K562 (cell line): Measurements from ENCODE around the gene CTCF. TPM values are rescaled to one million over a fixed set of nuclear protein-coding genes. Genes with fewer than 3 reads are reported as not detected.

ENCODE experiments used
- ATAC-seq: fragments of 200-7000 bp; cut with Tn5 transposase; 3 replicates; pipeline ENCODE4 v1.9.1; 2020; ENCODE audit warnings: moderate library complexity
- BruUV-seq: library from RNA; stranded (reverse); fragments of 400-500 nt; replicated peaks from 2 replicates; lab custom pipeline; 2021; lab: Mats Ljungman, UMichigan
- CTCF ChIA-PET: fragments of 300-600 bp; formaldehyde crosslinking; extraction: SDS; loops from one replicate; lab custom pipeline; 2021; ENCODE audit warnings: low intra/inter-chr PET ratio; lab: Yijun Ruan, JAX
- POLR2A ChIA-PET: fragments of 300-600, 350-650 bp; sonication (Branson Sonifier 250); formaldehyde crosslinking; extraction: SDS; loops from one replicate; lab custom pipeline; 2021; ENCODE audit warnings: antibody characterized with exemption, inconsistent platforms; lab: Yijun Ruan, JAX
- DNase-seq, 4 experiments: peaks; one replicate each; pipeline versions ENCODE4 v3.0.0 to v3.0.0-alpha.2; 2011 to 2018; ENCODE audit warnings: low spot score in 3 of 4, mixed read lengths in 3 of 4; ENCODE audit errors: extremely low read depth in 1 of 4
- FAIRE-seq: peaks from 2 replicates; lab custom pipeline; 2011; peaks lifted over from hg19 to GRCh38; lab: Jason Lieb, UNC
- H2AFZ ChIP-seq: 2 replicates; pipeline ENCODE4 v1.6.0; 2011; ENCODE audit warnings: low read depth, low read length, control low read depth, inconsistent platforms
- H3K27ac ChIP-seq: fragments of 200-600 bp; 3 replicates; pipeline ENCODE4 v1.8.0; 2011; ENCODE audit warnings: low read depth, mild to moderate bottlenecking, control low read depth, inconsistent platforms, low read length, moderate library complexity, mixed read lengths; ENCODE audit errors: extremely low read depth
- H3K27me3 ChIP-seq, 2 experiments: fragments of 300-600 bp in 1 of 2; 2 replicates in 1 of 2; 3 replicates in 1 of 2; pipeline versions ENCODE4 v1.6.0 to v1.8.0; 2011; ENCODE audit warnings: inconsistent platforms in 2 of 2, low read length in 2 of 2, mild to moderate bottlenecking in 1 of 2, mixed read lengths in 1 of 2, moderate library complexity in 1 of 2; ENCODE audit not compliant: control insufficient read depth in 2 of 2, insufficient read depth in 2 of 2
- H3K36me3 ChIP-seq: fragments of 300-600 bp; 3 replicates; pipeline ENCODE4 v1.8.0; 2011; ENCODE audit warnings: mild to moderate bottlenecking, low read length, inconsistent platforms; ENCODE audit not compliant: control insufficient read depth, insufficient read depth
- H3K4me1 ChIP-seq, 2 experiments: fragments of 200-600 bp in 1 of 2; replicated peaks in 1 of 2; 2 replicates in 1 of 2; 3 replicates in 1 of 2; pipeline versions ENCODE4 v1.5.1 to v1.8.0; 2011; ENCODE audit warnings: inconsistent platforms in 2 of 2, low read length in 2 of 2, mild to moderate bottlenecking in 1 of 2, mixed read lengths in 1 of 2, moderate library complexity in 1 of 2; ENCODE audit not compliant: control insufficient read depth in 2 of 2, insufficient read depth in 2 of 2
- H3K4me2 ChIP-seq: 2 replicates; pipeline ENCODE4 v1.6.1; 2011; ENCODE audit warnings: low read length, control low read depth, inconsistent platforms, mixed read lengths; ENCODE audit not compliant: insufficient read depth
- H3K4me3 ChIP-seq: fragments of 200-600 bp; sonication (generic), shearing (Covaris generic); 2 replicates; pipeline ENCODE4 v1.5.1; 2016; ENCODE audit warnings: control low read depth, inconsistent platforms
- H3K79me2 ChIP-seq: fragments of 200-600 bp; 3 replicates; pipeline ENCODE4 v1.8.0; 2011; ENCODE audit warnings: low read length, inconsistent platforms; ENCODE audit not compliant: control insufficient read depth, insufficient read depth
- H3K9ac ChIP-seq, 2 experiments: 2 replicates each; pipeline versions ENCODE4 v1.6.0 to v1.6.1; 2011; ENCODE audit warnings: low read depth in 2 of 2, low read length in 2 of 2, control low read depth in 1 of 2, inconsistent platforms in 1 of 2, mild to moderate bottlenecking in 1 of 2, mixed read lengths in 1 of 2; ENCODE audit not compliant: insufficient read depth in 1 of 2
- H3K9me1 ChIP-seq: one replicate; pipeline ENCODE4 v1.6.0; 2011; ENCODE audit warnings: inconsistent platforms, mild to moderate bottlenecking, low read length, moderate library complexity; ENCODE audit not compliant: control insufficient read depth, insufficient read depth
- H3K9me3 ChIP-seq: replicated peaks from 2 replicates; pipeline ENCODE4 v1.5.1; 2011; ENCODE audit warnings: low read depth, low read length, inconsistent platforms; ENCODE audit not compliant: control insufficient read depth, insufficient read depth
- H4K20me1 ChIP-seq: replicated peaks from 2 replicates; pipeline ENCODE4 v1.6.1; 2011; ENCODE audit warnings: low read length, inconsistent platforms, mixed read lengths; ENCODE audit not compliant: control insufficient read depth, insufficient read depth
- ATF6 ChIP-seq: sonication (generic); formaldehyde crosslinking; IDR thresholded peaks from 2 replicates; pipeline ENCODE4 v1.4.0; 2020; ENCODE audit warnings: mild to moderate bottlenecking, missing genetic modification reagents
- GATAD2B ChIP-seq: fragments of 450-650 bp; IDR thresholded peaks from 2 replicates; pipeline ENCODE4 v1.6.1; 2017; ENCODE audit warnings: mild to moderate bottlenecking, borderline replicate concordance
- KLF16 ChIP-seq: IDR thresholded peaks from 2 replicates; pipeline ENCODE4 v1.6.1; 2016; ENCODE audit warnings: antibody characterized with exemption
- NR2C2 ChIP-seq, 2 experiments: fragments of 200-800 bp in 1 of 2; sonication (Bioruptor generic) in 1 of 2; sonication (generic) in 1 of 2; formaldehyde crosslinking in 1 of 2; IDR thresholded peaks; 2 replicates each; pipeline versions ENCODE4 v1.6.1 to v1.8.0; 2016 to 2022; ENCODE audit warnings: mild to moderate bottlenecking in 1 of 2, missing compliant biosample characterization in 1 of 2, missing genetic modification characterization in 1 of 2, missing genetic modification reagents in 1 of 2
- POLR2G ChIP-seq: fragments of 200-400 bp; formaldehyde crosslinking; IDR thresholded peaks from 2 replicates; pipeline ENCODE4 v1.6.1; 2017; ENCODE audit warnings: low read depth, mild to moderate bottlenecking, antibody characterized with exemption, low read length, moderate library complexity
- SIN3A ChIP-seq, 2 experiments: fragments of 150-350 bp in 1 of 2; IDR thresholded peaks; 2 replicates each; pipeline ENCODE4 v1.6.1; 2011 to 2016; ENCODE audit warnings: borderline replicate concordance in 2 of 2, low read depth in 2 of 2, low read length in 2 of 2, mild to moderate bottlenecking in 2 of 2, moderate library complexity in 2 of 2; ENCODE audit not compliant: control insufficient read depth in 1 of 2
- ZNF143 ChIP-seq: sonication (generic); formaldehyde crosslinking; IDR thresholded peaks from 2 replicates; pipeline ENCODE4 v1.9.0; 2022; ENCODE audit warnings: mild to moderate bottlenecking, missing genetic modification reagents
- WGBS: fragments of 100-300 bp; shearing (Covaris generic); methylation state at CpG from one replicate; pipeline ENCODE4 v1.1.6; 2016; ENCODE audit warnings: low coverage, mixed read lengths; ENCODE audit not compliant: insufficient coverage; ENCODE audit errors: missing lambda C conversion rate; 5-methylcytosine and 5-hydroxymethylcytosine counted together
- in situ Hi-C: fragments of 300-500 bp; cut with MboI; formaldehyde crosslinking; loops from 4 replicates; pipeline ENCODE4 v1.15.0; 2018; ENCODE audit warnings: inconsistent platforms, mixed read lengths
- intact Hi-C: fragments of 100-400 bp; cut with micrococcal nuclease; formaldehyde crosslinking; loops from 2 replicates; pipeline ENCODE4 v1.14.2; 2022
- polyA plus RNA-seq, 8 experiments: library from polyadenylated mRNA; depleted of rRNA in 4 of 8; stranded (reverse) in 5 of 8; unstranded in 3 of 8; fragments of >200 nt; fragmentation: Nextera tagmentation in 2 of 8; fragmentation: Illumina TruSeq in 1 of 8; extraction: Ambion mirVana in 2 of 8; extraction: Trizol in 1 of 8; gene quantifications; 2 replicates each; pipeline versions ENCODE4 v1.2.1 to v1.2.3, GENCODE V29; 2011 to 2014; ENCODE audit warnings: inconsistent platforms in 1 of 8, missing spikeins in 1 of 8
- total RNA-seq, 7 experiments: library from RNA; depleted of rRNA in 6 of 7; stranded (reverse); fragments of >200 nt in 6 of 7; fragmentation: Illumina TruSeq in 2 of 7; extraction: Trizol in 2 of 7; gene quantifications; 2 replicates each; pipeline versions ENCODE4 v1.2.1 to v1.2.3, GENCODE V29; 2011 to 2021; ENCODE audit warnings: low replicate concordance in 1 of 7

CTCF gene
- total and polyA plus RNA-seq, 9 of the 15 experiments (the other 6 are each of a cell fraction or from before 2014, with no cell fraction given): 7.8 to 49.2 (median 33.9) TPM

- Histone ChIP-seq H2AFZ (no peak overlapping the region), H3K9ac (no peak overlapping the region; a peak in 1 of 4 replicates), H3K27ac (no peak overlapping the region), H3K79me2 (peaks cover 3% of the 10 kb centered on the region; the same call in 2 of the 3 replicates), H3K27me3 (no peaks in the 10 kb centered on the region), H3K9me1 (no peaks in the 10 kb centered on the region), H3K4me1 (peaks cover 0 to 43% of the 10 kb centered on the region in 2 experiments; a peak in 2 of 5 replicates), H3K36me3 (peaks cover 18% of the 10 kb centered on the region; the same call in 1 of the 3 replicates), H3K4me3 (no peak overlapping the region), H3K4me2 (no peak overlapping the region), H3K9me3 (no peaks in the 10 kb centered on the region), H4K20me1 (peaks cover 7% of the 10 kb centered on the region)
- ChIA-PET CTCF (no interaction called here), POLR2A (interaction anchor here (0.6 kb wide), 1 partner anchor 8 kb away, joined by 3 read pairs; no protein-coding TSS in a partner anchor)
- no peak for DNase-seq
- ATAC-seq: no peak
- TF ChIP-seq POLR2G (peak; percentile 37), ATF6 (CRISPR knock-in tag) (no peak), SIN3A (IDR thresholded peaks at IDR 0.05; ENCODE audit: borderline replicate concordance in 2 of 2, control insufficient read depth in 1 of 2, low read depth in 2 of 2, low read length in 2 of 2) (no peak), NR2C2 (CRISPR knock-in tag; IDR thresholded peaks at IDR 0.05) (no peak), NR2C2 (tag; IDR thresholded peaks at IDR 0.05) (no peak), ZNF143 (CRISPR knock-in tag) (no peak), GATAD2B (no peak), KLF16 (no peak)
- intact Hi-C loops (no loop called here), in situ Hi-C loops (loop anchor here (5.0 kb wide), 1 partner anchor 105 kb away; no protein-coding TSS in a partner anchor)
- FAIRE-seq: no peak
- WGBS: 95% methylated on average over 22 of the region's 32 CpGs
- no TSS peak for BruUV-seq
These were observed 25.1 kb upstream of the CTCF start for GRCh38 chr16:67537270-67537635.
